Activated CD8-positive, alpha-beta memory T cell treated with anti-CD3 and anti-CD28 coated beads, Interleukin-2, amount 50 U/mL, for 24 hours (primary cell): ENCODE results near the gene UBQLN3.

Experiments used
- DNase-seq: peaks from one replicate; pipeline ENCODE4 v3.0.0-alpha.2; 2020; ENCODE audit errors: extremely low read depth

The UBQLN3 gene

DNA sequence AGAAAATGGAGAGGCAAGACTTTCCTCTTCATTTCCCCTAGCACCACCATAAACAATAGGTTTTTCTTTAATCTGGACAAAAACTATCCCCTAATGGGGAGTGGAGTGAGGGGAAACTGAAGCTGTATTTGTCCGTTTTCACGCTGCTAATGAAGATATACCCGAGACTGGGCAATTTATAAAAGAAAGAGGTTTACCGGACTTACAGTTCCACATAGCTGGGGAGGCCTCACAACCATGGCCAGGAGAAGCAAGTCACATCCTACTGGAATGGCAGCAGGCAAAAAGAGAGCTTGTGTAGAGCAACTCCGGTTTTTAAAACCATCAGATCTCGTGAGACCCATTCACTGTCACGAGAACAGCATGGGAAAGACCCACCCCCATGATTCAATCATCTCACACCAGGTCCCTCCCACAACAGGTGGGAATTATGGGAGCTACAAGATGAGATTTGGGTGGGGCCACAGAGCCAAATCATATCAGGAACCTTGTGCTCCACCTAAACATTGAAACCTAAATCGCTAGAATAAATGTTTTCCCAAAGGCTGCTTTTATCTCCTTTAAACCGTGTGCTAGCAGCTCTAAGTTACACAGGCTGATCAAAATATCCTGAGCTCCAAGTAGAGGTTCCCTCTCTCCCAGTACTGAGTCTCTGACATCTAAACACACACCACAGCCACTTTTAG, 4.3 kb downstream of the UBQLN3 start:
- DNase-seq = no peak

DNA sequence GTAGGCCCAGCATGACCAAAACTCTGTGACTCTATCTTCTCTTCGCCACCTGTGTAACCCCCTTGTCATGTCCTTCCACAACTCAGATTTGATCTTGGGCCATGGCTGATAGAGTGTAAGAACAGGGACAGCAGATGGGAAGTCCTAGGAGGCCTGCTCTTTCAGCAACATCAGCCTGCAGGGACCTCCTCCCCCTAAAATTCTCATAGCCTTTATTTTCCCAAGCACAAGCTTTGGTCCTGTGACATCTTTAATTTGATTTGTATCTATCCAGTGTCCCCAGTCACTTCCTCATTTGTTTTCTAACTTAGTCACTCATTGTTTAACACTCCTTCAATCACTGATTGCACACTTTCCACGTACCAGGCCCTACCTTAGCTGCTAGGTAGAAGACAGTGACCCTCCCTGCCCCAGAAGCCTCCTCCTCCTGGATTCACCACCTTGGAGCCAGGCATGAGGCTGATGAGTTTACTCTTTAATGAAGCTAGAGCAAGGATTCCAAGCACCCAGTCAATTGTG, 5.3 kb downstream of the UBQLN3 start:
- DNase-seq = no peak

DNA sequence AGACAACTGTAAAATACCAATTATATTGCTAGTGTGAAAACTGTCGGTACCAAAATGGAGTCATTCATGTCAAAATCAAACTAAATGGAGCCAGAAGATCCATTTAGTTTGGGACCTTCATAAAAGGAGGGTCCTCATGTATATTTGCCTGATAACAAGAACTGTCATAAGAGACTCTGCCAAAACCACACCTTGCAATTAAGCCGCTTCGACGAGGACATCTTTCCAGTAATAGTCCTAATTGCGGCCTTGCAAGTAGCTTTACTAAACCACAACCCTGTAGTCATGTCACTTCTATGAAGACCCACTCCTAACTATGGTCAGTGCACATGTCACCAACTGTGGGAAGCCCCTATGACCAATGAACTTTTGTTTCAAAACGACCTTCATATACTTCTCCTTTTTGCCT, 9.4 kb downstream of the UBQLN3 start:
- no peak for DNase-seq

DNA sequence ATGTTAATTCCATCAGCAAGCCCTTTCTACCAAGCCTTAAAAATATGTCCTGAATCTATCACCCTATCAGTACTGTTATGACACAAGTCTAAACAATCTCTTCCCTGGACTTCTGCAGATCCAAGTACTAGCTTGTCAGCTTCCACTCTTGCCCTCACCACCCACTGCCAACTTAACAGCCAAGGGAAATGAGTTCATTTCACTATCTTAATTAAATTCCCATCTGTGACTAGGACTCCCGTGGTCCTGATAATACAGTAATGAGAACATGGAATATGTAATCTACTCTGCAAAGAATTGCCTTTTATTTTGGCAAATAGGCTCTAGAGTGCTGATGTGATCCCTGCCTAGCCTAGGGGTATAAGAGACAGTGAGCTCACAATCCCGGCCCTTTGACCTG, 10.1 kb downstream of the UBQLN3 start:
- DNase-seq = no peak

DNA sequence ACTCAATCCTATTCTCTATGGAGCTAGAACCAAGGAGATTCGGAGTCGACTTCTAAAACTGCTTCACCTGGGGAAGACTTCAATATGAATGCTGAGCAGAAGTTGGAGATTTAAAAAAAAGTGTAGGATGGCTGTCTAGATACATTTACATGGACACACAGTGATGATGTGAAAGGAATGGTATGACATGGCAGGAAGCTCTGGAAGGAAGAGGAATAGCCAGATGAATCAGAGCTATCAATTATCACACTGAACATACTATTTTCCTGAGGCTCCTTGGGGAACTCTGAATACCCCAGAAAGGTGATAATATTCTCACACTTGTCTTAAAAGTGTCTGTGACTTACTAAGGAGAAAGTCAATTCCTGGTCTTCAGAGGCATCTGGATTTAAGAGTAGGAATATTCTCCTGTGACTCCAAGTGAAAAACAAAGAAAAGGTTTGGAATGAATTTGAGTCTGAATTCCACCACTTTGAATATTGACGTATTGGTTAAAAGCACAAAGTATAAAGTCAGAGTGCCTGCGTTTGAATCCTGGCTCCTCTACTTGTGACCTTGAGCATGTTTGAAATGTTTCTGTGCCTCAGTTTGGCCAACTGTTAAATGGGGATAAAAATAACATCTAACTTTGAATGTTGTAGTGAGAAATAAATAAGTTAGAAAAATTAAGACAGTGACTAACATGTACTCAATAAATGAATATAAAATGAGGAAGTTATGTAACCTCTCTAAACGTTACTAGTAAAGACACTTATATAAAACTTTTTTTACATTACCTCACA, 20.0 kb downstream of the UBQLN3 start:
- no peak for DNase-seq

GRCh38 chr11:5488798-5489399, 20.9 kb downstream of the UBQLN3 start:
- no peak for DNase-seq

DNA sequence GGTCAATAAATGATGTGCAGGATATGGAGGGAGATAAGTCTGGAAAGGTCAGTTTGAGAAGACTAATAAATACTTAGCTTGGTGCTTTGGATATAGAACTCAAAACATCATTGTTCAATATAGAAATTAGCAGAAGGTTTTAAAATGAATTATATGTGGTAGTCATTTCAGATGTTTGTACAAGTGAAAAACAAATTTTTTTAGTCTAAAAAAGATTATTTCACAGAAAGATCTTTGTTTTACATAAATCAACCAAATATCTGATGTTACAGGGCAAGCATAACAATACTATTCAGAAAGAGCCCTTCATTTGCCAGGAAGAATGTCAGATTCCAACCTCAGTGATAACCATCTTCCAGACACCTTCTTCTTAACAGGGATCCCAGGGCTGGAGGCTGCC, 21.4 kb downstream of the UBQLN3 start, which contains the start of gene OR52D1:
TSS of gene OR52D1 (plus strand) at position 301 of the 400 bp plus-strand sequence. CDS start at position 323, 22 bp downstream.
- no peak for DNase-seq

DNA sequence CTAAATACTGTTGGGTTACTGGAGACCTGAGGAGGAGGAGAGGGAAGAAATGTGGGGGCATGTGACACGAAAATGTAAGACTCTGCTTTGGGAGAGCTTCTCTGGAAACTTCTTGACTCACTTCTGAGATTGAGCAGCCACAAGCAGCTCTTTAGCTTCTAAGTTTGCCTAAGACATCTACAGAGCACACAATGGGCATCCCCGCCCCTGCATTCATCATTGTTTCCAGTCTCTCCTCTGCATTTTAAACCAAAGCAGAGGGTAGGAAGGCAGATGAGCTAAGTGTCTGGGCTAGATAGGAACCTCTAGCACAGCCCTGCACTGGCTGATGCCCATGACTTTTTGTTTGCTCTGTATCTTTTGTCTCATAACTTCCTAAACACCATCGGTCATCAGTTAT, 23.3 kb downstream of the UBQLN3 start:
- DNase-seq = no peak

- DNase-seq = no peak
These were observed 23.8 kb downstream of the UBQLN3 start for GRCh38 chr11:5486003-5486402.

DNA sequence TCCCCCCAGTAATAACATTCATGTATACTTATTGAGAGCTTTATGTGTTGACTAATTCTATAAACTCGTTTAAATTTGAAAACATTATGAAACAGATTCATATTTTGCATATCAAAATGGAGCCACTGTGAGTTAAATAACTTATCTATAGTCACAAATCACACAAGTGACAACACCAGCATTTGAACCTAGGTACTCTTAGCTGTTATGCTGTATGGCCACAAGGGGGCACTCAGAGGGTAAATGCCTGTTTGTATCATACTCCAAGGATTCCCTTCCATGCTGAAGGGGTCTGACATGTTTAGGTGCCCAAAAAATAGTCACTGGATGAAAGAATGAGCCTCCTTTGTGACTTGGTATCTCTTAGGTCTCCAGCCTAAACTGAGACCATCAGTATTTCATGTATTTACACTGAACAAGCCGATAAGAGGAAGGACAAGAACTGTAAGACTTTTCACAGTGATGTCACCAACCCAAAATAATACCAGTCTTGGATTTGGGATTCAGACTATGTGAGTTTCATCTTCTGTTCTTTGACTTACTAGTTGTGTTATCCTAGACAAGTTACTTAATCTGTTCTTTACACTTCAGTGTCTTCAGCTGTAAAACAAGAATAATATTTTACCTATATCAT, 33.5 kb downstream of the UBQLN3 start:
- no peak for DNase-seq

GRCh38 chr11:5473921-5474320, 35.8 kb downstream of the UBQLN3 start:
- no peak for DNase-seq

- DNase-seq = no peak
These were observed 42.2 kb downstream of the UBQLN3 start for GRCh38 chr11:5467527-5467926.

DNA sequence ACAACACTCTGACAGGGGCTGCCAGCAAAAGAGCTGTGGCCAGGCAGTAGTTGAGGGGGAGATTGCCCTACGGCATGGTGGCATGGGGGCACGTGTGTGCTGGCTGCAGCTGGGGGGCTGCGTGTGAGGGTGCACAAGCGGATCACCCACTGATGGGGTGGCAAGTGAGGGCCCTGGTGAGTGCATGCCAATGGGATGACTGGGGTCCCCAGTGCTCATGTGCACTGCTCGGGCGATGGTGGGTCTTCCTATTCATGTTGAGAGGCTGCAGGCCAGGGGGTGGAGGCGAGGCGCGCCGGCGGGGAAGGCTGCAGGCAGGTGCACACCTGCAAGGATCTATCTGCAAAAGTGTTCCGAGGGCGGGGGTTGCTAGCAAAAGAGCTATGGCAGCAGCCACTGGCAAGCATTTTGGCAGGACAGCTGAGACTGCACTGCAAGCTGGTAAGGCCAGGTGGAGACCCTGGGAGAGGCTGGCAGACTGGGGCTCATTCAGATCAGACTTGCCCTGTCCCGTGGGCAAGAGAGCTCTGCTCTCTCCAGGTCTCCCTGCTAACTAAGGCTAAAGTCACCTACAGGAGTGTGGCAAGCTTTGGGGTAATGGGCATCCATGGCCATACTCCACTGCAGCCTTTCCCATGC, 48.7 kb downstream of the UBQLN3 start:
- DNase-seq = no peak
